Activated CD4-positive, alpha-beta T cell treated with anti-CD3 and anti-CD28 coated beads, Interleukin-2, Interleukin-6, amounts not matched to agents 100 ng/mL and 50 ng/mL, durations not matched to agents 16 hours and 8 hours (primary cell): ENCODE results near the gene CTAGE8.
"Not testable (repeated sequence)": the region's sequence is repeated elsewhere in the genome, so short reads cannot be mapped to it uniquely, and the experiment has no call there.

Source experiments
- DNase-seq: peaks from one replicate; pipeline ENCODE4 v3.0.0-alpha.2; 2020

The CTAGE8 gene

DNA sequence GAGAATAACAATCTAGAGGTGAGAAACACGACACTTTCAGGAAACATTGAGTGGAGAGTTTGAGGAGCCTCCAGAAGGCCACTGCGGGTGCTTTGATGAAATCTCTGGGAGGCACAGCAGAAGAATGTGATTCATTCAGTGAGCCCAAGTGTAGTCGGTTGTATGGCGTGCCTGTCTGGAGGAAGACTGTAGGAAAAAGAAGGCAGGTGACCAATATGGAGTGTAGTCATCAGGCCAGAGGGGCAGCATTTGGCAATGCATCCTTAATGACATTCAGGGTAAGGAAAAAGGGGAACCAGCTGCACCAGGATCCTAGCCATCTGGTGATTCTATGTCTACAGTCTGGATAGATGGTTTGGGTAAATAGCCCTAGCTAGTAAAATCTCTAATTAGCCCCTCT is 16.8 kb downstream of the CTAGE8 start:
- not testable (repeated sequence) for DNase-seq

GRCh38 chr7:144247674-144248330 is 21.3 kb downstream of the CTAGE8 start:
- not testable (repeated sequence) for DNase-seq

GRCh38 chr7:144246967-144247366 is 22.1 kb downstream of the CTAGE8 start:
- not testable (repeated sequence) for DNase-seq

DNA sequence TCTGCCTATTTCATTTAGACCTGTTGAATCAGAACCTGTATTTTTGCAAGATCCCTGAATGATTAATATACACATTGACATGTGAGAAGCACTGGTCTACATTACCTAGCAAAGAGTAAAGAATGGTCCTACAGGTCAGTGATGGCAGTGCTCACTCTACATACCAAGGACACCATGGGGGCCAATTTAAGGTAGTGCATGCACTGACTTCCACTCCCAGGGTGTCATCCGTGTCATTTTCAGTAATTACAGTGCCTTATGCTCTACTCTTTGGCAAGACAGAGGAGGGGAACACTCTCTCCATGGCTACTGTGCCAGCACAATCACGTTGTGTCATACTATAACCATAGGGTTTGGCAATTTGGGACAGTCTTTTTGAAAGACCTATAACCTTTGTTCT is 23.7 kb downstream of the CTAGE8 start:
- not testable (repeated sequence) for DNase-seq

GRCh38 chr7:144239365-144239764 is 29.7 kb downstream of the CTAGE8 start, which contains the start of gene OR2A42:
OR2A42 (minus strand) TSS chr7:144239605; CDS start chr7:144232843, 6,762 bp downstream.
- DNase-seq = not testable (repeated sequence)

- DNase-seq = not testable (repeated sequence)
These were observed 30.5 kb downstream of the CTAGE8 start for GRCh38 chr7:144238530-144239082.

- not testable (repeated sequence) for DNase-seq
These were observed 36.0 kb downstream of the CTAGE8 start for GRCh38 chr7:144233039-144233438.

- not testable (repeated sequence) for DNase-seq
These were observed 38.1 kb downstream of the CTAGE8 start for GRCh38 chr7:144231027-144231426.

DNA sequence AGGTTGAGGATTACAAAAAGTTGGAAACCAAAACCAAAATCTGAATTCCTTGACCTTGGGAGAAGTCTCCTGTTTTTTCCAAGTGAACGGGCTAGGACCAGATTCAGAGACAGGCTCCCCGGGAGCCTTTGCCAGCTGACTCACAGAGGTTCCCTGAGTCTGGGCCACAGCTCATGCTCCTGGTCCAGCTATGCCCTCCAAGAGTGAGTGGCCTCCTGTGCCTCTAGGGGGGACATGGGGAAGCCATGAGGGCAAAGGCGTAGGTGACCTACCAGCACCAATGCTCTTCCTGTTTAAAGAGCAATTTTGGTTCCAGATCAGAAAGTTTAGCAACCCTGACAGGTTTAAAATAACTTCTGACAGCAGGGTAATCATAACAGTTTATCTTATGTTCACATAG is 40.3 kb downstream of the CTAGE8 start:
- not testable (repeated sequence) for DNase-seq

- DNase-seq = not testable (repeated sequence)
These were observed 42.2 kb downstream of the CTAGE8 start for GRCh38 chr7:144226866-144227265.

- not testable (repeated sequence) for DNase-seq
These were observed 45.4 kb downstream of the CTAGE8 start for GRCh38 chr7:144223675-144224074.

DNA sequence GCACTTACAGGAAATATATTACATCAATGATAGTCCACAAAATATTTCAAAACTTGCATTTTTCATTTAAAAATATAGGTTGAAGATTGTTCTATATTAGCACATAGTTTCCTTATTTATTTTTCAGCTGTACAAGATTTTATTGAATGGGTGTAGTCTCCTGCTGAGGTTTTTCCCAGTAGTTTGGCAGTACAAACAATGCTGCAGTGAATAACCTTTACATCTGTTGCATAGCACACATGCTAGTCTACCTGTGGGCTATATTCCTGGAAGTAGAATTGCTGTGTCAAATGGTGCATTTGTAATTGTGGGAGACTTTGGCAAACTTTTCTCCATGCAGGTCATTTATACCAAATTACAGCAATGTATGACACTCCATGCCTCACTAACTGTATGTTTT is 48.6 kb downstream of the CTAGE8 start:
- DNase-seq = not testable (repeated sequence)

DNA sequence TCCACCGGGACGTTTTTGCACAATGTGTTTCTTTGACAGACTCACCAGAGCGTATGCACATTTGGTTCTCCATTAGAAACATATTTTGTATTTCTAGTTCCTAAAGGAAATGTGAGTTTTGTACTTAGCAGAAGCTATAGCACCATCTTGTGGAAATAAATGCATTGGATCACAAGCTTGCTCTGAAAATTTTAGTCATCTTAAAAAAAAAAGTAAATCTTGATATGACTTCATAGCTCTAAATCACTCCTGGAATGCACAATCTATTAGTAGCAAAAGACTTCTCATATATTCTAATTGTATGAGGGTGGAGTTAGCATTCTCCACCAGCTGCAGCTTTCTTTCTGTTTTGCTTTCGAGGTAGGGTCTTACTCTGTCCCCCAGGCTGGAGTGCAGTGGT is 49.9 kb downstream of the CTAGE8 start:
- not testable (repeated sequence) for DNase-seq

GRCh38 chr7:144218581-144218980 is 50.5 kb downstream of the CTAGE8 start:
- DNase-seq = not testable (repeated sequence)

DNA sequence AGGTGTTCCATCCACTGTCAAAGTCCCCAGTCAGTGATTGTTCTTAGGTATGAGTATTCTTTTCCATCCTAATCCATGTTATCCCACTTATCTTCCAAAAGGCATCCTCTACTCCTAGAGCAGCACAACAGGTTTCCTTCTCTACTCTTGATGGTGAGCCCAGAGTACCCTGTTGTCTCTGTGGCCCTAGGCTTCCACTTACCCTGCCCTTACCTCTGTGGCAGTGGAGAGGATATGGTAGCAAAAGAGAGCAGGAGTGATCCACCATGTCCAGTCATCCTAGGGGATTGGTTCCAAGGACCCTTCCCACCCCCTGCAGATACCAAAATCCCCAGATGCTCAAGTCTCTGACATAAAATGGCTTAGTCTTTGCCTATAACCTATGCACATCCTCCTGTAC is 51.9 kb downstream of the CTAGE8 start:
- not testable (repeated sequence) for DNase-seq
